HepG2 (cell line): ENCODE measurements around the gene TRAF3. TPM values are rescaled to one million over a fixed set of nuclear protein-coding genes. Genes with fewer than 3 reads are reported as not detected.

Source experiments
- ATAC-seq: fragments of 200-7000 bp; cut with Tn5 transposase; 3 replicates; pipeline ENCODE4 v1.9.1; 2020; ENCODE audit warnings: mild to moderate bottlenecking, moderate library complexity
- BruUV-seq: library from RNA; stranded (reverse); fragments of 400-500 nt; replicated peaks from 2 replicates; lab custom pipeline; 2021; lab: Mats Ljungman, UMichigan
- CTCF ChIA-PET: fragments of 300-600 bp; formaldehyde crosslinking; extraction: SDS; loops from one replicate; lab custom pipeline; 2021; ENCODE audit warnings: low total read pairs, inconsistent platforms, low intra/inter-chr PET ratio; lab: Yijun Ruan, JAX
- POLR2A ChIA-PET: fragments of 350-600 bp; sonication (Branson Sonifier 250); formaldehyde crosslinking; loops from one replicate; lab custom pipeline; 2020; ENCODE audit warnings: antibody characterized with exemption, inconsistent platforms; lab: Yijun Ruan, JAX
- DNase-seq: peaks from one replicate; pipeline ENCODE4 v3.0.0-alpha.2; 2015; ENCODE audit warnings: low spot score
- FAIRE-seq: peaks from 3 replicates; lab custom pipeline; 2011; peaks lifted over from hg19 to GRCh38; lab: Jason Lieb, UNC
- H2AFZ ChIP-seq: one replicate; pipeline ENCODE4 v1.6.1; 2011; ENCODE audit warnings: low read length, inconsistent platforms
- H3K27ac ChIP-seq: fragments of 300-600 bp; 3 replicates; pipeline ENCODE4 v1.8.0; 2011; ENCODE audit warnings: mixed run types, mild to moderate bottlenecking, mixed read lengths, low read length, inconsistent platforms; ENCODE audit not compliant: insufficient read depth; ENCODE audit errors: extremely low read length
- H3K27me3 ChIP-seq, 2 experiments: fragments of 200-600 bp in 1 of 2; 2 replicates in 1 of 2; 3 replicates in 1 of 2; pipeline versions ENCODE4 v1.6.0 to v1.8.0; 2011; ENCODE audit warnings: low read length in 2 of 2, mild to moderate bottlenecking in 2 of 2, moderate library complexity in 2 of 2, inconsistent platforms in 1 of 2; ENCODE audit not compliant: insufficient read depth in 2 of 2, control insufficient read depth in 1 of 2
- H3K36me3 ChIP-seq, 2 experiments: fragments of 200-600 bp in 1 of 2; replicated peaks in 1 of 2; 2 replicates in 1 of 2; 3 replicates in 1 of 2; pipeline versions ENCODE4 v1.5.1 to v1.8.0; 2011; ENCODE audit warnings: low read length in 2 of 2, inconsistent platforms in 1 of 2; ENCODE audit not compliant: insufficient read depth in 2 of 2, control insufficient read depth in 1 of 2
- H3K4me1 ChIP-seq: 2 replicates; pipeline ENCODE4 v1.5.1; 2012; ENCODE audit warnings: low read length, inconsistent platforms; ENCODE audit not compliant: insufficient read depth
- H3K4me2 ChIP-seq: 2 replicates; pipeline ENCODE4 v1.6.0; 2011; ENCODE audit warnings: low read depth, low read length, inconsistent platforms
- H3K4me3 ChIP-seq, 3 experiments: fragments of 200-600 bp in 1 of 3; sonication (generic), shearing (Covaris generic) in 1 of 3; replicated peaks in 1 of 3; 2 replicates each; pipeline ENCODE4 v1.5.1; 2011 to 2016; ENCODE audit warnings: low read length in 3 of 3, inconsistent platforms in 2 of 3, low read depth in 2 of 3, mild to moderate bottlenecking in 2 of 3, control low read depth in 1 of 3, mixed read lengths in 1 of 3; ENCODE audit not compliant: insufficient read depth in 1 of 3
- H3K79me2 ChIP-seq: one replicate; pipeline ENCODE4 v1.6.1; 2011; ENCODE audit warnings: low read length, inconsistent platforms; ENCODE audit not compliant: insufficient read depth
- H3K9ac ChIP-seq: 2 replicates; pipeline ENCODE4 v1.6.0; 2011; ENCODE audit warnings: mild to moderate bottlenecking, low read depth, low read length, inconsistent platforms; ENCODE audit not compliant: insufficient read depth
- H3K9me3 ChIP-seq: 2 replicates; pipeline ENCODE4 v1.5.1; 2012; ENCODE audit warnings: mild to moderate bottlenecking, low read length
- H4K20me1 ChIP-seq: 2 replicates; pipeline ENCODE4 v1.6.0; 2011; ENCODE audit warnings: inconsistent platforms, mild to moderate bottlenecking, low read length, moderate library complexity; ENCODE audit not compliant: insufficient read depth
- ATF7 ChIP-seq, 2 experiments: fragments of 450-650 bp in 1 of 2; sonication (generic) in 1 of 2; formaldehyde crosslinking in 1 of 2; IDR thresholded peaks; 2 replicates each; pipeline versions ENCODE4 v1.4.0 to v1.6.1; 2016 to 2020; ENCODE audit warnings: antibody characterized with exemption in 1 of 2, mild to moderate bottlenecking in 1 of 2, missing genetic modification reagents in 1 of 2
- DNMT1 ChIP-seq: sonication (generic); formaldehyde crosslinking; IDR thresholded peaks from 2 replicates; pipeline ENCODE4 v1.5.1; 2020; ENCODE audit warnings: mild to moderate bottlenecking, missing genetic modification reagents
- HOXA3 ChIP-seq: sonication (generic); formaldehyde crosslinking; IDR thresholded peaks from 2 replicates; pipeline ENCODE4 v1.5.0; 2020; ENCODE audit warnings: missing genetic modification reagents
- ZFP82 ChIP-seq: sonication (generic); formaldehyde crosslinking; IDR thresholded peaks from 2 replicates; pipeline ENCODE4 v1.5.1; 2020; ENCODE audit warnings: mild to moderate bottlenecking, missing genetic modification reagents, borderline replicate concordance
- ZFY ChIP-seq: sonication (generic); formaldehyde crosslinking; IDR thresholded peaks from 2 replicates; pipeline ENCODE4 v1.4.0; 2020; ENCODE audit warnings: missing genetic modification reagents
- ZKSCAN1 ChIP-seq: fragments of 150-350 bp; IDR thresholded peaks from 2 replicates; pipeline ENCODE4 v1.6.1; 2014; ENCODE audit warnings: low read length
- ZNF331 ChIP-seq: sonication (generic); formaldehyde crosslinking; IDR thresholded peaks from 2 replicates; pipeline ENCODE4 v1.4.0; 2020; ENCODE audit warnings: missing genetic modification reagents
- ZNF672 ChIP-seq: sonication (generic); formaldehyde crosslinking; IDR thresholded peaks from 2 replicates; pipeline ENCODE4 v1.8.1; 2022; ENCODE audit warnings: missing genetic modification reagents
- ZNF678 ChIP-seq: sonication (generic); formaldehyde crosslinking; IDR thresholded peaks from 2 replicates; pipeline ENCODE4 v1.4.0; 2020; ENCODE audit warnings: mild to moderate bottlenecking, missing genetic modification reagents
- ZNF7 ChIP-seq: IDR thresholded peaks from 2 replicates; pipeline ENCODE4 v1.6.1; 2016; ENCODE audit warnings: missing biosample characterization, missing genetic modification reagents
- WGBS: methylation state at CpG from one replicate; pipeline ENCODE4 v1.1.6; 2017; ENCODE audit warnings: low lambda C conversion rate; 5-methylcytosine and 5-hydroxymethylcytosine counted together
- in situ Hi-C: cut with HindIII; loops from 2 replicates; pipeline ENCODE4 v1.10.0; 2017; ENCODE audit warnings: low pct_unique_long_range_greater_than_20kb; ENCODE audit not compliant: extremely low pct_ligation_motif_present
- intact Hi-C: fragments of 100-400 bp; cut with micrococcal nuclease; formaldehyde crosslinking; loops from one replicate; pipeline ENCODE4 v1.10.0; 2022; ENCODE audit not compliant: unreplicated experiment
- polyA plus RNA-seq, 8 experiments: library from polyadenylated mRNA; depleted of rRNA in 3 of 8; stranded (reverse) in 7 of 8; unstranded in 1 of 8; fragments of >200 nt; fragmentation: Illumina TruSeq in 4 of 8; extraction: Trizol in 4 of 8; gene quantifications; 2 replicates each; pipeline versions ENCODE4 v1.2.1 to v1.2.3, GENCODE V29; 2011 to 2016; ENCODE audit warnings: low read depth in 4 of 8, missing spikeins in 1 of 8, mixed read lengths in 1 of 8; ENCODE audit not compliant: insufficient read depth in 1 of 8
- total RNA-seq, 5 experiments: library from RNA; depleted of rRNA; stranded (reverse); fragments of >200 nt; fragmentation: Illumina TruSeq; extraction: Trizol; gene quantifications; 2 replicates each; pipeline ENCODE4 v1.2.3, GENCODE V29; 2016; ENCODE audit warnings: low read depth in 1 of 5
- TF ChIP-seq, protein P1 (sequence below): sonication (generic); formaldehyde crosslinking; IDR thresholded peaks from 2 replicates; pipeline ENCODE4 v1.8.0; 2023; ENCODE audit warnings: mild to moderate bottlenecking, missing genetic modification reagents
- TF ChIP-seq, protein P2 (sequence below): sonication (generic); formaldehyde crosslinking; IDR thresholded peaks from 2 replicates; pipeline ENCODE4 v1.9.0; 2021; ENCODE audit warnings: missing genetic modification reagents, borderline replicate concordance

Gene TRAF3
- total and polyA plus RNA-seq, 2 of the 13 experiments (the other 11 are each of a cell fraction or from before 2014, with no cell fraction given) = 6.9 to 12.2 TPM

DNA sequence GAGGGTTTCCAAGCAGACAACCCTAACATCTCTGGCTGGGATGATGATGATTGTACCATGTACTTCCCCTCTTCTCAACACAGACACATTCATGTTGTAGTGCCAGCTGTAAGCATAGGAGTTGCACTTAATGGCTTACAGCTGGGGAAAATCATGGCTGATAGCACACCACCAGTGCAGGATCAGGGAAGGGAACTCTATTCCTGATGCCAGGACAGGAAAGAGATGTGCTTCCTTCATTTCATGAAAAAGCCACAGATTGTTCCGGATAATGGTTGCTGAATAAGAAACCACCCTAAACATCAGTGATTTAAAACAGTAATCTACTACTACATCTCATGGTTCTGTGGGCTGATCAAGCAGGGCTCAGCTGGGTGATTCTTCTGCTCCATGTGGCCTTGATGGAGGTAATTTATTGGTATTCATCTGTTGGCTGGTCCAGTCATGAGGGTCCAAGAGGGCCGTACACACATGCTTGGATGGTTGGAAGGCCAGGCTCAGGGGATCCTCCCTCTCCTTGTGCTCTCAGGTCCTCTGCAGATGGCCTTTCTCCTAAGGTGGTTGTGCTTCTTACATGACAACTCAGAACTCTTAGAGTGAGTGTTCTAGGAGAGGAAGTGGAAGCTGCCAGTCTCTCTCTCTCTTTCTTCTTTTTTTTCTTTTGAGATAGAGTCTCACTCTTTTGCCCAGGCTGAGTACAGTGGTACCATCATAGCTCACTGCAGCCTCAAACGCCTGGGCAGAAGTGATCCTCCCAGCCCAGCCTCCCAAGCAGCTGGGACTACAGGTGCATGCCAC, 16.5 kb downstream of the TRAF3 start:
- no peaks in the 10 kb centered on the region for H3K36me3 ChIP-seq
- ChIA-PET CTCF (no interaction called here), POLR2A (no interaction called here)
- no peak overlapping the region for H3K4me2 ChIP-seq
- intact Hi-C loops = no loop called here
- H2AFZ ChIP-seq = no peak overlapping the region
- no peak overlapping the region for H3K4me3 ChIP-seq
- H3K27ac ChIP-seq = no peak overlapping the region
- peaks cover 19% of the 10 kb centered on the region for H3K79me2 ChIP-seq
- 96% methylated on average over 3 of the region's 3 CpGs for WGBS
- peaks cover 19% of the 10 kb centered on the region for H3K4me1 ChIP-seq
- no peak for DNase-seq
- no TSS peak for BruUV-seq
- no peaks in the 10 kb centered on the region for H3K27me3 ChIP-seq
- no peaks in the 10 kb centered on the region for H4K20me1 ChIP-seq
- no peak overlapping the region for H3K9ac ChIP-seq
- peaks cover 8% of the 10 kb centered on the region; the same call in 1 of the 2 replicates for H3K9me3 ChIP-seq
- no peak for FAIRE-seq
- ATAC-seq = no peak
- TF ChIP-seq ZNF331 (CRISPR knock-in tag) (peak; percentile 100), ZNF7 (CRISPR knock-in tag) (no peak)
- TF ChIP-seq, all 625 proteins: peak for 1
- in situ Hi-C loops = no loop called here

DNA sequence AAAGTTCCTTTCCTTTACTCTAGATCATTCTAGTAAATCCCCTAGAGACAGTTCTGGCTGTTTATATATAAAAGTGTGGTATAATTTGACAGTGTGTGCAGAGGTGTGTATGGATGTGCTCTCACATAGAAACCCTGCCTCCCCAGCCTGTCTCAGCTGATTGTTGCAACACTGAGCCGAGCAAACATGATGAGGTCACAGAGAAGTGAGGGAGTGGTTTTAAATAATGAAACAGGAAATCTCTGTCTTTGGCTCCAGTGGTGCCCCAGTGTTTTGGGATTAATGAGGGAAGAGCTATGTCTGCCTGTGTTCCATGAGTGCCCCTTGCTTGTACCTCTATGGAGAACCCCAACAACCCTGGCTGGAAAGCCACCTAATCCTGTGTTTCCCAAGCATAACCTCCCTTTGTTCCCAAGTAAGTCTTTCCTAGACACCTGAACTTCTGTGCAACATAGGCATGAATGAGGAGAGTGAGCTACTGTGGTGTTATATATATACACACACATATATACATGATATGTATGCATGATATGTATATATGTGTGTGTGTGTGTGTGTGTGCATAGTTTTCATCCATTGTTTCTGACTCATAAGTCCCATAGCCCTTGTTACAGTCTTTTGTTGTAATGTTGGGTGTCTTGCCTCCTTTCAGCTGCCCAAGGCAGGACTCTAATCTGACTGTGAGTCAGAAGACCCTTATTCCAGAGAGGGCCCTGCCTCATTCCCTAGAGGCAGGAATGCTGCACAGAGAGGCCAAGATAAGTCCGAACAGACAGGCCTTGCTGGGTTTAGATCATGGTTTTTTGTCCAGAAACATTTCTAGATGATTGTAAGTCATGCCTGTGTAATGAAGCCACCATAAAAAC, 18.0 kb downstream of the TRAF3 start:
- ChIA-PET POLR2A (interaction anchor here (0.8 to 1.5 kb wide), 3 partner anchors 16 to 78 kb away, joined by 3 to 4 read pairs (median 4); no protein-coding TSS in a partner anchor), CTCF (no interaction called here)
- WGBS = 54% methylated on average over 2 of the region's 2 CpGs
- peaks cover 19% of the 10 kb centered on the region for H3K4me1 ChIP-seq
- H3K79me2 ChIP-seq = peaks cover 16% of the 10 kb centered on the region
- peak; percentile 74 for FAIRE-seq
- TSS peak; percentile 25 for BruUV-seq
- H2AFZ ChIP-seq = peak overlapping the region; percentile 71
- peak overlapping the region; percentile 70 for H3K4me2 ChIP-seq
- H3K4me3 ChIP-seq = peak overlapping the region in 1 of 3 experiments; percentile 39; a peak in 1 of 6 replicates
- peak overlapping the region; percentile 62 for H3K27ac ChIP-seq
- ATAC-seq = peak; percentile 97
- peak overlapping the region; percentile 33 for H3K9ac ChIP-seq
- no peaks in the 10 kb centered on the region for H4K20me1 ChIP-seq
- no peaks in the 10 kb centered on the region for H3K36me3 ChIP-seq
- peaks cover 8% of the 10 kb centered on the region; the same call in 1 of the 2 replicates for H3K9me3 ChIP-seq
- DNase-seq = peak; percentile 82
- in situ Hi-C loops (no loop called here), intact Hi-C loops (no loop called here)
- H3K27me3 ChIP-seq = no peaks in the 10 kb centered on the region
- TF ChIP-seq ZFY (CRISPR knock-in tag) (no peak), ZFP82 (no peak), DNMT1 (CRISPR knock-in tag) (no peak), ATF7 (IDR thresholded peaks at IDR 0.05) (peak; percentile 73), ATF7 (CRISPR knock-in tag; IDR thresholded peaks at IDR 0.05) (0 out of 2 replicates have a peak, but pooled peaks have one; percentile 81), HOXA3 (CRISPR knock-in tag) (0 out of 2 replicates have a peak, but pooled peaks have one; percentile 19), ZKSCAN1 (no peak), ZNF678 (CRISPR knock-in tag) (no peak), ZNF672 (no peak)
- TF ChIP-seq, protein P1, sequence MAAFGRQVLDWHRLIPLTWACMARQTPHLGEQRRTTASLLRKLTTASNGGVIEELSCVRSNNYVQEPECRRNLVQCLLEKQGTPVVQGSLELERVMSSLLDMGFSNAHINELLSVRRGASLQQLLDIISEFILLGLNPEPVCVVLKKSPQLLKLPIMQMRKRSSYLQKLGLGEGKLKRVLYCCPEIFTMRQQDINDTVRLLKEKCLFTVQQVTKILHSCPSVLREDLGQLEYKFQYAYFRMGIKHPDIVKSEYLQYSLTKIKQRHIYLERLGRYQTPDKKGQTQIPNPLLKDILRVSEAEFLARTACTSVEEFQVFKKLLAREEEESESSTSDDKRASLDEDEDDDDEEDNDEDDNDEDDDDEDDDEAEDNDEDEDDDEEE (CRISPR knock-in tag) = no peak
- TF ChIP-seq, protein P2, sequence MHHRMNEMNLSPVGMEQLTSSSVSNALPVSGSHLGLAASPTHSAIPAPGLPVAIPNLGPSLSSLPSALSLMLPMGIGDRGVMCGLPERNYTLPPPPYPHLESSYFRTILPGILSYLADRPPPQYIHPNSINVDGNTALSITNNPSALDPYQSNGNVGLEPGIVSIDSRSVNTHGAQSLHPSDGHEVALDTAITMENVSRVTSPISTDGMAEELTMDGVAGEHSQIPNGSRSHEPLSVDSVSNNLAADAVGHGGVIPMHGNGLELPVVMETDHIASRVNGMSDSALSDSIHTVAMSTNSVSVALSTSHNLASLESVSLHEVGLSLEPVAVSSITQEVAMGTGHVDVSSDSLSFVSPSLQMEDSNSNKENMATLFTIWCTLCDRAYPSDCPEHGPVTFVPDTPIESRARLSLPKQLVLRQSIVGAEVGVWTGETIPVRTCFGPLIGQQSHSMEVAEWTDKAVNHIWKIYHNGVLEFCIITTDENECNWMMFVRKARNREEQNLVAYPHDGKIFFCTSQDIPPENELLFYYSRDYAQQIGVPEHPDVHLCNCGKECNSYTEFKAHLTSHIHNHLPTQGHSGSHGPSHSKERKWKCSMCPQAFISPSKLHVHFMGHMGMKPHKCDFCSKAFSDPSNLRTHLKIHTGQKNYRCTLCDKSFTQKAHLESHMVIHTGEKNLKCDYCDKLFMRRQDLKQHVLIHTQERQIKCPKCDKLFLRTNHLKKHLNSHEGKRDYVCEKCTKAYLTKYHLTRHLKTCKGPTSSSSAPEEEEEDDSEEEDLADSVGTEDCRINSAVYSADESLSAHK = no peak
